HCT116 (cell line): Measurements from ENCODE around the gene CD248. TPM values are rescaled to one million over a fixed set of nuclear protein-coding genes. Genes with fewer than 3 reads are reported as not detected.

ENCODE experiments used
- ATAC-seq: fragments of 200-7000 bp; cut with Tn5 transposase; 2 replicates; pipeline ENCODE4 v1.9.1; 2020; ENCODE audit warnings: mild to moderate bottlenecking, moderate library complexity
- BruUV-seq: library from RNA; stranded (reverse); fragments of 400-500 nt; replicated peaks from 2 replicates; lab custom pipeline; 2021; lab: Mats Ljungman, UMichigan
- CTCF ChIA-PET: fragments of 300-600 bp; sonication (Branson Sonifier 250); formaldehyde crosslinking; loops from one replicate; lab custom pipeline; 2021; ENCODE audit warnings: antibody characterized with exemption; lab: Charles Lee
- POLR2A ChIA-PET: fragments of 300-600, 350-600 bp; sonication (Branson Sonifier 250); formaldehyde crosslinking; loops from one replicate; lab custom pipeline; 2021; ENCODE audit warnings: antibody characterized with exemption; lab: Charles Lee
- RAD21 ChIA-PET, 2 experiments: fragments of 300-600 bp; sonication (Branson Sonifier 250); formaldehyde crosslinking; loops; one replicate each; lab custom pipeline; 2023; ENCODE audit warnings: low total read pairs in 2 of 2; ENCODE audit not compliant: uncharacterized antibody in 2 of 2, unreplicated experiment in 2 of 2, low non-redundant PET in 1 of 2; lab: Charles Lee
- DNase-seq: peaks from one replicate; pipeline ENCODE4 v3.0.0-alpha.2; 2010; ENCODE audit warnings: low read depth, low spot score
- H2AFZ ChIP-seq: fragments of 200-600 bp; shearing (Covaris generic), sonication (generic); 2 replicates; pipeline ENCODE4 v1.6.1; 2017; ENCODE audit warnings: low read depth, mixed run types, mixed read lengths, antibody characterized with exemption, low read length; ENCODE audit not compliant: poor library complexity, severe bottlenecking
- H3K27ac ChIP-seq: 2 replicates; pipeline ENCODE4 v1.5.1; 2012; ENCODE audit warnings: low read depth, low read length
- H3K27me3 ChIP-seq: fragments of 200-600 bp; sonication (generic); 2 replicates; pipeline ENCODE4 v1.6.1; 2016; ENCODE audit warnings: mixed run types, low read length, mixed read lengths; ENCODE audit not compliant: insufficient read depth
- H3K36me3 ChIP-seq, 2 experiments: fragments of 200-500 bp in 1 of 2; fragments of 200-600 bp in 1 of 2; sonication (Bioruptor generic) in 1 of 2; sonication (generic) in 1 of 2; 2 replicates each; pipeline versions ENCODE4 v1.5.1 to v1.6.1; 2014 to 2016; ENCODE audit warnings: low read length in 2 of 2, inconsistent platforms in 1 of 2, mixed read lengths in 1 of 2, mixed run types in 1 of 2; ENCODE audit not compliant: insufficient read depth in 2 of 2, control insufficient read depth in 1 of 2
- H3K4me1 ChIP-seq, 2 experiments: fragments of 200-600 bp in 1 of 2; sonication (generic) in 1 of 2; 2 replicates each; pipeline versions ENCODE4 v1.5.1 to v1.6.1; 2012 to 2017; ENCODE audit warnings: low read length in 2 of 2, inconsistent platforms in 1 of 2, mild to moderate bottlenecking in 1 of 2, mixed read lengths in 1 of 2, mixed run types in 1 of 2, moderate library complexity in 1 of 2; ENCODE audit not compliant: insufficient read depth in 2 of 2, control insufficient read depth in 1 of 2
- H3K4me2 ChIP-seq: fragments of 200-600 bp; sonication (generic); 2 replicates; pipeline ENCODE4 v1.6.1; 2017; ENCODE audit warnings: mixed run types, low read length, mixed read lengths
- H3K4me3 ChIP-seq, 2 experiments: fragments of 200-600 bp in 1 of 2; sonication (generic) in 1 of 2; replicated peaks in 1 of 2; 2 replicates each; pipeline ENCODE4 v1.5.1; 2011 to 2016; ENCODE audit warnings: low read length in 2 of 2, control low read depth in 1 of 2, low read depth in 1 of 2, mild to moderate bottlenecking in 1 of 2, mixed read lengths in 1 of 2, mixed run types in 1 of 2
- H3K79me2 ChIP-seq: fragments of 200-600 bp; sonication (generic); 2 replicates; pipeline ENCODE4 v1.6.1; 2017; ENCODE audit warnings: mild to moderate bottlenecking, mixed run types, low read length, moderate library complexity, mixed read lengths; ENCODE audit not compliant: insufficient read depth
- H3K9ac ChIP-seq: fragments of 200-600 bp; sonication (generic); 2 replicates; pipeline ENCODE4 v1.6.1; 2016; ENCODE audit warnings: low read length, mixed read lengths
- H3K9me2 ChIP-seq: fragments of 200-600 bp; sonication (generic), shearing (Covaris generic); 2 replicates; pipeline ENCODE4 v1.6.1; 2017; ENCODE audit warnings: mixed run types, mild to moderate bottlenecking, moderate library complexity; ENCODE audit not compliant: insufficient read depth
- H3K9me3 ChIP-seq, 2 experiments: fragments of 200-500 bp in 1 of 2; fragments of 200-600 bp in 1 of 2; sonication (Bioruptor generic) in 1 of 2; sonication (generic) in 1 of 2; 2 replicates each; pipeline ENCODE4 v1.6.1; 2014 to 2017; ENCODE audit warnings: low read length in 2 of 2, mixed read lengths in 2 of 2, inconsistent platforms in 1 of 2, low read depth in 1 of 2, mild to moderate bottlenecking in 1 of 2, mixed run types in 1 of 2, moderate library complexity in 1 of 2; ENCODE audit not compliant: control insufficient read depth in 1 of 2, insufficient read depth in 1 of 2
- H4K20me1 ChIP-seq: fragments of 200-600 bp; sonication (generic), shearing (Covaris generic); 2 replicates; pipeline ENCODE4 v1.6.1; 2017; ENCODE audit warnings: mixed run types, mild to moderate bottlenecking, moderate library complexity; ENCODE audit not compliant: insufficient read depth
- POLR2A ChIP-seq: IDR thresholded peaks from 2 replicates; pipeline ENCODE4 v1.7.0; 2011; ENCODE audit warnings: borderline replicate concordance; ENCODE audit not compliant: insufficient read depth, insufficient read length; ENCODE audit errors: extremely low read depth
- SP1 ChIP-seq: IDR thresholded peaks from 2 replicates; pipeline ENCODE4 v1.6.1; 2012; ENCODE audit warnings: low read depth
- YY1 ChIP-seq: IDR thresholded peaks from 2 replicates; pipeline ENCODE4 v1.6.1; 2011; ENCODE audit warnings: low read length, low read depth, moderate library complexity, mild to moderate bottlenecking; ENCODE audit not compliant: insufficient replicate concordance; ENCODE audit errors: extremely low read depth
- intact Hi-C: fragments of 100-400 bp; cut with micrococcal nuclease; formaldehyde crosslinking; loops from 2 replicates; pipeline ENCODE4 v1.10.0; 2022
- total RNA-seq: library from RNA; stranded (reverse); gene quantifications from one replicate; pipeline ENCODE4 v1.2.1, GENCODE V29; 2021; ENCODE audit not compliant: unreplicated experiment
- TF ChIP-seq, protein P1 (sequence below): IDR thresholded peaks from 2 replicates; pipeline ENCODE4 v1.6.1; 2011; ENCODE audit warnings: mild to moderate bottlenecking, low read length, moderate library complexity; ENCODE audit not compliant: insufficient replicate concordance; ENCODE audit errors: extremely low read depth

CD248 gene
- total RNA-seq, 1 experiment from 2014 or later: 0.32 TPM

GRCh38 chr11:66341502-66342126, 24.8 kb upstream of the CD248 start:
- H3K4me3 ChIP-seq: no peak overlapping the region
- ChIA-PET CTCF (no interaction called here), POLR2A (no interaction called here), RAD21 (no interaction called here)
- H3K4me2 ChIP-seq: no peak overlapping the region
- TF ChIP-seq YY1: no peak
- no peak for TF ChIP-seq POLR2A
- no peak for TF ChIP-seq SP1
- TF ChIP-seq, protein P1, sequence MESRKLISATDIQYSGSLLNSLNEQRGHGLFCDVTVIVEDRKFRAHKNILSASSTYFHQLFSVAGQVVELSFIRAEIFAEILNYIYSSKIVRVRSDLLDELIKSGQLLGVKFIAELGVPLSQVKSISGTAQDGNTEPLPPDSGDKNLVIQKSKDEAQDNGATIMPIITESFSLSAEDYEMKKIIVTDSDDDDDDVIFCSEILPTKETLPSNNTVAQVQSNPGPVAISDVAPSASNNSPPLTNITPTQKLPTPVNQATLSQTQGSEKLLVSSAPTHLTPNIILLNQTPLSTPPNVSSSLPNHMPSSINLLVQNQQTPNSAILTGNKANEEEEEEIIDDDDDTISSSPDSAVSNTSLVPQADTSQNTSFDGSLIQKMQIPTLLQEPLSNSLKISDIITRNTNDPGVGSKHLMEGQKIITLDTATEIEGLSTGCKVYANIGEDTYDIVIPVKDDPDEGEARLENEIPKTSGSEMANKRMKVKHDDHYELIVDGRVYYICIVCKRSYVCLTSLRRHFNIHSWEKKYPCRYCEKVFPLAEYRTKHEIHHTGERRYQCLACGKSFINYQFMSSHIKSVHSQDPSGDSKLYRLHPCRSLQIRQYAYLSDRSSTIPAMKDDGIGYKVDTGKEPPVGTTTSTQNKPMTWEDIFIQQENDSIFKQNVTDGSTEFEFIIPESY: no peak
- no peaks in the 10 kb centered on the region for H4K20me1 ChIP-seq
- ATAC-seq: no peak
- no peak overlapping the region for H3K27ac ChIP-seq
- intact Hi-C loops: no loop called here
- no peaks in the 10 kb centered on the region for H3K9me2 ChIP-seq
- H3K4me1 ChIP-seq: peaks cover 22 to 43% of the 10 kb centered on the region in 2 experiments
- DNase-seq: no peak
- H2AFZ ChIP-seq: no peak overlapping the region
- BruUV-seq: no TSS peak
- peaks cover 22% of the 10 kb centered on the region for H3K79me2 ChIP-seq
- no peaks in the 10 kb centered on the region for H3K9me3 ChIP-seq
- no peak overlapping the region for H3K9ac ChIP-seq
- H3K36me3 ChIP-seq: peaks cover 8 to 12% of the 10 kb centered on the region in 2 experiments; a peak in 3 of 4 replicates
- H3K27me3 ChIP-seq: no peaks in the 10 kb centered on the region
